CD4-positive, alpha-beta T cell treated with Interleukin-6 at 100 ng/mL for 8 hours (primary cell): ENCODE data around the gene TRERF1.

Experiments used
- DNase-seq: peaks from one replicate; pipeline ENCODE4 v3.0.0-alpha.2; 2020; ENCODE audit warnings: mixed read lengths, low spot score

TRERF1 gene

GRCh38 chr6:42190554-42191183 lies 261.1 kb downstream of the TRERF1 start:
- no peak for DNase-seq

GRCh38 chr6:42188406-42188805 lies 263.3 kb downstream of the TRERF1 start:
- DNase-seq = no peak

- no peak for DNase-seq
These were observed 266.1 kb downstream of the TRERF1 start for GRCh38 chr6:42185597-42185996.

- no peak for DNase-seq
These were observed 267.3 kb downstream of the TRERF1 start for GRCh38 chr6:42184475-42184874.

GRCh38 chr6:42182101-42182500 lies 269.6 kb downstream of the TRERF1 start:
- DNase-seq = no peak

GRCh38 chr6:42179945-42180313 lies 271.8 kb downstream of the TRERF1 start:
- DNase-seq = no peak

- DNase-seq = no peak
These were observed 272.3 kb downstream of the TRERF1 start for GRCh38 chr6:42179261-42179944.

- DNase-seq = no peak
These were observed 274.0 kb downstream of the TRERF1 start for GRCh38 chr6:42177514-42178364.

- DNase-seq = no peak
These were observed 274.7 kb downstream of the TRERF1 start for GRCh38 chr6:42176981-42177380.

- no peak for DNase-seq
These were observed 275.9 kb downstream of the TRERF1 start for GRCh38 chr6:42175860-42176259.
